Fibroblast of skin of abdomen (primary cell): Measurements from ENCODE around the gene NDUFA11.
A peak's percentile ranks its signal among the peaks of the same experiment; 100 is the strongest.
"Not testable (repeated sequence)": the region's sequence is repeated elsewhere in the genome, so short reads cannot be mapped to it uniquely, and the experiment has no call there.

Source experiments
- DNase-seq: peaks from one replicate; pipeline ENCODE4 v3.0.0-alpha.2; 2013

The NDUFA11 gene

GRCh38 chr19:5889288-5889971 is 14.2 kb downstream of the NDUFA11 start:
- DNase-seq = peak; percentile 25

GRCh38 chr19:5884065-5884811 is 19.4 kb downstream of the NDUFA11 start:
- not testable (repeated sequence) for DNase-seq

- not testable (repeated sequence) for DNase-seq
Measured at GRCh38 chr19:5883157-5883873, 20.3 kb downstream of the NDUFA11 start.

DNA sequence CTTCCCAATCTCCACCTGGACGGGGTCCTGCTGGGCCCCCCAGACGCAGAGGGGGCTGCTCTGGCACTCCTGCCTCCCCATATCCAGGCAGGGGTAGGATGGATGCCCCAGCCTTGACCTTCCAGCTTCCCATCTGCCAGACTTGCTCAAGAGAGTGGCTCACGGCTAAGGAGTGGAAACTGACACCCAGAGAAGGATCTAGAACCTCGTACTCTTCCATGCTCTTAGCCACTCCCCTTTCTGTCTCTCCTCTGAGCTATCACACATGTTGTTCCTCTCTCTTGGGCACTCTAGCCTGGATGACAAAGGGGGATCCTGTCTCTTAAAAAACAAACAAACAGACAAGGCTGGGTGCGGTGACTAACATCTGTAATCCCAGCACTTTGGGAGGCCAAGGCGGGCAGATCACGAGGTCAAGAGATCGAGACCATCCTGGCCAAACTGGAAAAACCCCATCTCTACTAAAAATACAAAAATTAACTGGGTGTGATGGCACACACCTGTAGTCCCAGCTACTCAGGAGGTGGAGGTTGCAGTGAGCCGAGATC is 21.1 kb downstream of the NDUFA11 start:
- DNase-seq = no peak

GRCh38 chr19:5881543-5882299 is 21.9 kb downstream of the NDUFA11 start:
- DNase-seq = no peak

GRCh38 chr19:5880604-5881078 is 22.9 kb downstream of the NDUFA11 start:
- DNase-seq = peak; percentile 69

GRCh38 chr19:5880196-5880595 is 23.4 kb downstream of the NDUFA11 start:
- DNase-seq = no peak

GRCh38 chr19:5877882-5878281 is 25.7 kb downstream of the NDUFA11 start:
- no peak for DNase-seq

GRCh38 chr19:5877427-5877826 is 26.2 kb downstream of the NDUFA11 start:
- DNase-seq = no peak

DNA sequence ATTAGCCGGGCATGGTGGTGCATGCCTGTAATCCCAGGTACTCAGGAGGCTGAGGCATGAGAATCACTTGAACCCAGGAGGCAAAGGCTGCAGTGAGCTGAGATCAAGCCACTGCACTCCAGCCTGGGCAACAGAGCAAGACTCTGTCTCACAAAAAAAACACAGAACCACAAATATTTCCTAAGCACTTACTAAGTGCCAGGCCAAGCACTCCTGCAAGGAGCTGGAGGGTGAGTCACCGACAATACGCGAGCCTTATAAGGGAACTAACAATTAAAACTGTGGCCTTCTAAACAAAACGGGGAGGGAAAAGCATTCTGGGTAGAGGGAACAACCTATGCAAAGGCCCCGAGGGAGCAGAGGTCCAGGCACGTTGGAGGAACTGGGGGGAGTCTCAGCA is 29.1 kb downstream of the NDUFA11 start:
- DNase-seq = peak; percentile 56

DNA sequence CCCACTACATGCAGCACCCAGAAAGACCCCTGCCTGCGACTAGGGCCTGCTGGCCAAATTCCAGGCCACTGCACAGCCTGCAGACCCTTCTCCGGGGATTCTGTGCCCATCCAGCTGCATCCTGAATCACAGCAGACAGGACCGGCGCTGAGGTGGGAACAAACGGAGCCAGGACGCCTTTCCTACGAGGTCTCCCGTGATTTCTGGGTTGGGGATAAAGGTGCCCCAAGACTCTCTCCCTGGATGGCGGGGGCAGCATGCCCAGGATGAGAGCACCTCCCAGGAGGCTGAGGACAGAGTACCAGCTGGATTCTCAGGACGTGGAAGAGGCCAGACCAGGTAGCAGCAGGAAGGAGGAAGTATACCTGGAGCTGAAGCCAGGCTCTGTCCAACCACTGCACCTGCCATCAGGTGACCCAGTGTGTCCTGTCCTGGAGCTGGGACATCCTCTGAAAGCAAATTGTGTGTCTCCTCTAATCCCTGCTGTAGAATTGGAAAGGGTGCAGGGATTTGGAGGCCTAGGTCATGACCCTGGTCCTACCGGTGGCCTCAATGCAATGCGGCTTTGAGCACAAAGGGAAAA is 29.9 kb downstream of the NDUFA11 start:
- DNase-seq = no peak

DNA sequence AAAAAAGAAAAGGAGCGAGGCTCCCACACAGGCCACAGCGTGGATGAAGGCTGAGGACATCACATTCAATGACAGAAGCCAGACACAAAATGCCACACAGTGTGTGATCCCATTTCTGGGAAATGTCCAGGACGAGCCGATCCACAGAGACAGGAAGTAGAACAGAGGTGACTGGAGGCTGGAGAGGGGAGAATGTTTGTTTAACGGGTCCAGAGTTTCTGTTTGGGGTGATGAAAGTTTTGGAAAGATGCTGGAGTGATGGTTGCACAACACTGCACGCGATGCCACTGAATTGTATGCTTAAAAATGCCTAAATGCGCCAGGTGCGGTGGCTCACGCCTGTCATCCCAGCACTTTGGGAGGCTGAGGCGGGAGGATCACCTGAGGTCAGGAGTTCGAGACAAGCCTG is 32.6 kb downstream of the NDUFA11 start:
- DNase-seq = no peak

DNA sequence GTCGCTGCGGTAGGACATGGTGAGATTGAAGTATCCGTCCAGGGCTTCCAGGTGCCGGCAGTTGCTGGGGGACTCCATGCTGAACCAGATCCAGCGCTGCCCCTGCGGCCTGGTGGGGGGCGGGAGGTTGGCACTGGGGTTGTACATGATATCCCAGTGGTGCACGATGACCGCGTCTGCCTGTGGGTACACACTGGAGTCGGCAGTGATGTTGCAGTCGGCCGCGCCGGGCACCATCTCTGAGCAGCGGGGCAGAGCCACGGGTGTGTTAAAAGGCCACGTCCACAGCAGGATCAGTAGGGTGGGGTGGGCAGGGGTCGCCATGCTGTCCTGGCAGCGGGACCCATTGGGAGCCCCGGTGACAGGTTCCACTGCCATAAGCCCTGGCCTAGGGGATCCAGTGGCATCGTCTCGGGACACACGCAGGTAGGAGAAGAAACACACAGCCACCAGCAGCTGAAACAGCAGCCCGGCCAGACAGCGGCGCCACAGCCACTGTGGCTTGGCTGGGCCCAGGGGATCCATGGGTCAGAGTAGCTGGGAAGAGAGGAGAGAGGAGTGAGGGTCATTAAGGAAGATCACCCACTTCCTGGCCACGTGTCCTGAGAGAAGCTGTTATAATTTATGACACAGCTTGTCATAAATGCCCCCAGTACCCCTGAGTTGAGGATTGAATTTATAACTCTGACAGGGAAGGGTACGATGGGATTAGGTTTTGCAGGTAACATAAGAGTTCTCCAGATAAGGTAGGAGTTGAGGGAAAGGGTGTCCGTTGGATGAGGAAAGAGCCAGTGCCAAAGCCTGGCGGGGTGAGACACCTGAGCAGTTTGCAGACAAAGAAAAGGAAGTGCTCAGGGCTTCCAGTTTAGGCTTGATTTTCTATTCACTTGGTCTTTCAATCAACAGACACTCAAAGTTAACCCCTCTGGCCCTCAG is 36.1 kb downstream of the NDUFA11 start:
- no peak for DNase-seq

DNA sequence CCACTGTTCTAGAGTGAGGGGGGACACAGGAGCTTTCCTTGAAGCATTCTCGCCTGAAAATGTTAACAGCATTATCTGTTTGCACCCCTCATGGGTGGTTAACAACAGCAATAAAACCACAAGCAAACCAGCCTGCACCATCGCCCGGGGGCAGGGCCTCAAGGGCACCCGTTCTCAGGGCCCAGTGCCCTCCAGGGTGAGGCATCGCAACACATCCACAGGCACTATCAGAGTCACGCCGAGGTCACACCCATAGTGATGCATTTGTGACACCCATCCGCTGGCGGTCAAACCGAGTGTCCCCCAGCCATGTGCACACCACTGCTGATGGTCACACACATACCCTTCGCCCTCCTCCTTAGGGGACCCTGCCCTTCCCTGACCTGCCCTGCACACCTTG is 37.8 kb downstream of the NDUFA11 start:
- no peak for DNase-seq

DNA sequence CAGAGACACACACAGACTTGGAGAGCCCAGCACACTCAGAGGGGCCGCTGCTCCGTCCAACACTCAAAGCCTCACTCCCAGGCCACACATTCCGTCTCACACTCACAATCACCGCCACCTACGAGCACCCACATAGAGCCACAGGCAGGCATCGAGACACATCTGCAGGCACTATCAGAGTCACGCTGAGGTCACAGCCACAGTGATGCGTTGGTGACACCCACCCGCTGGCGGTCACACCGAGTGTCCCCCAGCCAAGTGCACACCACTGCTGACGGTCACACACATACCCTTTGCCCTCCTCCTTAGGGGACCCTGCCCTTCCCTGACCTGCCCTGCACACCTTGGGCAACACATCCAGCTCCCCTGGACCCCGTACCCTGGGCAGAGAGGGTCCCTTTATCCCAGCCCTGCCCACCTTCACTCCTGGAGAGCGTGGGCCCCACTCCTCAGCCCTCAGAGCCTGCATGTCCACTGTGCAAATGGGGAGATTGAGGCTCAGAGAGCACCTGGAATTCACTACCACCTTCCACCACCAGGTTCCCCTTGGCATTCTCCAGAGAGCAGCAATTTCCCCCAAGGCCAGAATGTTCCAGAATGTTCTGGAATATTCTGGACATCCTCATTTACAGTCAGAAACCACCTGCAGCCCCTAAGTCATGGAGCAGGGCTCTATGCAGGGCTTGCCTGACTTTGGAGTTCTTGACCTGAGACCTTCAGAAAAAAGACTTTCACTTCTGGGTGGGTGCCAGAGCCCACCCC is 38.7 kb downstream of the NDUFA11 start:
- no peak for DNase-seq

- no peak for DNase-seq
Measured at GRCh38 chr19:5864013-5864720, 39.4 kb downstream of the NDUFA11 start.

DNA sequence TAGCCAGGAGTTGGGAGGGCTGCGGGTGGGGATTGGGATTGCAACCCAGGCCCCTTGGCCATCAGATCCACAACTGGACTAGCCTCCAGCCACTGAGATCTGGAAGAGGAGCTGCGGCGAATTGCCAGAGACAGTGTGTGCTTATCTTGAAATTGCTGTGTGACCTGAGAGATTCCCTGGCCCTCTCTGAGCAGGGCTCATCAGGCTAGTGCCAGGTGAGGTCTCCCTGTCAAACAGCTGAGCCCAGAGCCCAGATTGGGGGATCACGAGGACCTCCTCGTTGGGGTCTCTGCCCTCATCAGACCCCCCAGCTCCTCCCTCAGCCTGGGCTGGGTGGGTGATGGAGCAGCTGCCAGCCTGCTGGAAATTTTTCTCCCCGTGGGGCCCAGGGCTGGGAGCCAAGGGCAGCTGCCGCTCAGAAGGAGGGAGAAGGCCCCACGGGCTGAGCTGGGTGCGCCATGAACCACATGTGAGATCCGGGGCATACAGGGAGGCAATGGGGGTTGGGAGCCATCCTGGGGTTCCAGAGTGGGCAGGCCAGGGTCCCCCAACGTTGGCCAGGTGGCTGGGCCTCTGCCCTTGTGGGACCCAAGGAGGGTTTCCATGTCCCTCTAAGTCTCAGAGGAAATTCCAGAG is 40.4 kb downstream of the NDUFA11 start:
- no peak for DNase-seq

- DNase-seq = no peak
Measured at GRCh38 chr19:5857203-5858081, 46.1 kb downstream of the NDUFA11 start.
